ENCODE measurements around the gene DGLUCY.
"Not testable (repeated sequence)": the region's sequence is repeated elsewhere in the genome, so short reads cannot be mapped to it uniquely, and the experiment has no call there.

Gene DGLUCY

DNA sequence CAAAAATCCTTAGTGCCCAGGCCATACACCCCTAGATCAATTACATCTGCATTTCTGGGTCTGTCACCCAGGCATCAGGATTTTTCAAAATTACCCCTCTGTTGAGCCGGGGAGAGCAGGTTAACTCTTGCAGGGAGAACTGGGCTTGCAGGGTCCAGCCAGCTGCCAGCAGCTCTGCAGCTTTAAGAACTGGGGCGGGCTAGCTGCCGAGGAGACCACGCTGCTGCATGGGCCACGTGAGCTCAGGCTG lies at the start of gene DGLUCY:
DGLUCY (plus strand) TSS at position 245 of the 250 bp plus-strand sequence. CDS start 46,222 bp downstream, outside the sequence.
- H3K27me3 ChIP-seq (ENCODE audit: control insufficient read depth, insufficient read depth, low read length) = no peaks in the 10 kb centered on the region
- peak within 1 kb of the TSS; percentile 93 for H3K9ac ChIP-seq (ENCODE audit: low read length)
- H3K36me3 ChIP-seq (ENCODE audit: control insufficient read depth, insufficient read depth, low read length) = peaks cover 3% of the 10 kb centered on the region
- peak within 1 kb of the TSS; percentile 89 for H3K4me3 ChIP-seq (ENCODE audit: low read length)
- peaks cover 25% of the 10 kb centered on the region for H3K4me1 ChIP-seq (ENCODE audit: control insufficient read depth, insufficient read depth, low read length)
- peak within 1 kb of the TSS; percentile 98 for H3K27ac ChIP-seq (ENCODE audit: low read depth, low read length)

GRCh38 chr14:91065266-91065665 lies 48.6 kb upstream of the DGLUCY start:
- Histone ChIP-seq H3K36me3 (ENCODE audit: control insufficient read depth, insufficient read depth, low read length) (no peaks in the 10 kb centered on the region), H3K27ac (ENCODE audit: low read depth, low read length) (peak overlapping the region; percentile 27), H3K27me3 (ENCODE audit: control insufficient read depth, insufficient read depth, low read length) (no peaks in the 10 kb centered on the region), H3K9ac (ENCODE audit: low read length) (no peak overlapping the region), H3K4me1 (ENCODE audit: control insufficient read depth, insufficient read depth, low read length) (peaks cover 17% of the 10 kb centered on the region), H3K4me3 (ENCODE audit: low read length) (no peak overlapping the region)

- Histone ChIP-seq H3K27me3 (ENCODE audit: control insufficient read depth, insufficient read depth, low read length) (no peaks in the 10 kb centered on the region), H3K9ac (ENCODE audit: low read length) (no peak overlapping the region), H3K36me3 (ENCODE audit: control insufficient read depth, insufficient read depth, low read length) (no peaks in the 10 kb centered on the region), H3K4me3 (ENCODE audit: low read length) (no peak overlapping the region), H3K4me1 (ENCODE audit: control insufficient read depth, insufficient read depth, low read length) (peaks cover 9% of the 10 kb centered on the region), H3K27ac (ENCODE audit: low read depth, low read length) (no peak overlapping the region)
These were observed 46.7 kb upstream of the DGLUCY start for GRCh38 chr14:91067186-91067585.

- H3K4me1 ChIP-seq (ENCODE audit: control insufficient read depth, insufficient read depth, low read length) = peaks cover 4% of the 10 kb centered on the region
- H3K36me3 ChIP-seq (ENCODE audit: control insufficient read depth, insufficient read depth, low read length) = no peaks in the 10 kb centered on the region
- H3K27me3 ChIP-seq (ENCODE audit: control insufficient read depth, insufficient read depth, low read length) = no peaks in the 10 kb centered on the region
- no peak overlapping the region for H3K27ac ChIP-seq (ENCODE audit: low read depth, low read length)
- no peak overlapping the region for H3K4me3 ChIP-seq (ENCODE audit: low read length)
- no peak overlapping the region for H3K9ac ChIP-seq (ENCODE audit: low read length)
These were observed 45.2 kb upstream of the DGLUCY start for GRCh38 chr14:91068642-91069041.

- Histone ChIP-seq H3K9ac (ENCODE audit: low read length) (no peak overlapping the region), H3K36me3 (ENCODE audit: control insufficient read depth, insufficient read depth, low read length) (no peaks in the 10 kb centered on the region), H3K4me3 (ENCODE audit: low read length) (no peak overlapping the region), H3K4me1 (ENCODE audit: control insufficient read depth, insufficient read depth, low read length) (no peaks in the 10 kb centered on the region), H3K27me3 (ENCODE audit: control insufficient read depth, insufficient read depth, low read length) (no peaks in the 10 kb centered on the region), H3K27ac (ENCODE audit: low read depth, low read length) (no peak overlapping the region)
These were observed 43.3 kb upstream of the DGLUCY start for GRCh38 chr14:91070572-91070971.

DNA sequence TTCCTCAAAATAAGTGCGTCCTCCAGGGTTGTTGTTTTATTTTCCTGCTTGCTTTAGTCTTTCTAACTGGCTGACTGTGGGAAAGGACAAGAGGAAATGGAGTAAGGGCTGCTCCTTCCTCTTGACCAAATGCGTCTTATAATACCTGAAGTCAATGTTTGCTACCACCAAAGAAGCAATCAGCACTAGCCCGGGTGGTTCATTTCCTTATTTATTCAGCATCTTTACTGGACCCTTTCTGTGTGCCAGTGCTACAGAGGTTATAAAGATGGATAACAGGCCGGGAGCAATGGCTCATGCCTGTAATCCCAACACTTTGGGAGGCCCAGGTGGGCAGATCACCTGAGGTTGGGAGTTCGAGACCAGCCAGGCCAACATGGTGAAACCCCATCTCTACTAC lies 38.3 kb upstream of the DGLUCY start:
- Histone ChIP-seq H3K4me3 (ENCODE audit: low read length) (no peak overlapping the region), H3K27me3 (ENCODE audit: control insufficient read depth, insufficient read depth, low read length) (no peaks in the 10 kb centered on the region), H3K27ac (ENCODE audit: low read depth, low read length) (no peak overlapping the region), H3K9ac (ENCODE audit: low read length) (no peak overlapping the region), H3K36me3 (ENCODE audit: control insufficient read depth, insufficient read depth, low read length) (no peaks in the 10 kb centered on the region), H3K4me1 (ENCODE audit: control insufficient read depth, insufficient read depth, low read length) (no peaks in the 10 kb centered on the region)

GRCh38 chr14:91078095-91078737 lies 35.7 kb upstream of the DGLUCY start:
- Histone ChIP-seq H3K27me3 (ENCODE audit: control insufficient read depth, insufficient read depth, low read length) (no peaks in the 10 kb centered on the region), H3K27ac (ENCODE audit: low read depth, low read length) (no peak overlapping the region), H3K4me3 (ENCODE audit: low read length) (no peak overlapping the region), H3K36me3 (ENCODE audit: control insufficient read depth, insufficient read depth, low read length) (no peaks in the 10 kb centered on the region), H3K9ac (ENCODE audit: low read length) (no peak overlapping the region), H3K4me1 (ENCODE audit: control insufficient read depth, insufficient read depth, low read length) (no peaks in the 10 kb centered on the region)

- no peak overlapping the region for H3K9ac ChIP-seq (ENCODE audit: low read length)
- no peaks in the 10 kb centered on the region for H3K4me1 ChIP-seq (ENCODE audit: control insufficient read depth, insufficient read depth, low read length)
- no peak overlapping the region for H3K4me3 ChIP-seq (ENCODE audit: low read length)
- no peak overlapping the region for H3K27ac ChIP-seq (ENCODE audit: low read depth, low read length)
- H3K27me3 ChIP-seq (ENCODE audit: control insufficient read depth, insufficient read depth, low read length) = no peaks in the 10 kb centered on the region
- no peaks in the 10 kb centered on the region for H3K36me3 ChIP-seq (ENCODE audit: control insufficient read depth, insufficient read depth, low read length)
These were observed 33.8 kb upstream of the DGLUCY start for GRCh38 chr14:91080071-91080470.

DNA sequence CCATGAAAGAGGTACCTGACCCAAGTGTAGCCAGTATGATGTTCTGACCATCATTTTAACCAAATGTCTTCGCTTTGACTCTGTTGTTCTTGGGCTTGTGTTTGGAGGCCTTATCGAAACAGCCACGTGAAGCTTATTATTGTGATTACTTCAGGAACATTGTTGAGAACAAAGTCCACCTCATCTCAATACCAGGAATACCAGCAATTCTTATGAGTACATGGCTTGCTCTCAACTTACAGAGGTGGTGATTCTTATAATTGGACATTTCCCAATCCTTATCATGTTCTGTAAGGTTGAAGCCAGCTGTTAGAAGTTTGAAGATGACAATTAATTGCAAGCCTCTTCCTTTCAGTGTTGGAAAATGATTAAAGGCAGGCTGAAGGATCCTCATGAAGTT lies 31.6 kb upstream of the DGLUCY start:
- no peak overlapping the region for H3K27ac ChIP-seq (ENCODE audit: low read depth, low read length)

DNA sequence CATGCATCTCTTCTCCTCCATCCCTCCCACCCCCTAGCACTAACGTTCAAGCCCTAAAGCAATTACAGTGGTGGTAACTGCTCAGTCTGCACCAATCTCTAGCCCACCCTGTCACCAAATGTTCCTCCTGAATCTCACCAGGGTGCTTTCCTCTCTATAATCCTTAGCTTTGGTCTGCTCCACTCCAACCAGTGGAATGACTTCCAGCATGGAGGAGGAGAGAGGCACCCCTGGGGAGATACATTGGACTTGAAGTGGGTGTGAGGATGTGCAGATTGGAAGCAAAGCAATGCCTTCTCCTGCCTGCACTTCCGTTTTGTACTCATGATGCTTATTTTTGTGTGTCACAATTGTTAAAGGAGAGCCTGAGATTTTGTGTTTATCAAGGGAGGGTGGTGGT lies 29.4 kb upstream of the DGLUCY start:
- Histone ChIP-seq H3K4me3 (ENCODE audit: low read length) (no peak overlapping the region), H3K36me3 (ENCODE audit: control insufficient read depth, insufficient read depth, low read length) (no peaks in the 10 kb centered on the region), H3K27ac (ENCODE audit: low read depth, low read length) (no peak overlapping the region), H3K9ac (ENCODE audit: low read length) (no peak overlapping the region), H3K4me1 (ENCODE audit: control insufficient read depth, insufficient read depth, low read length) (no peaks in the 10 kb centered on the region), H3K27me3 (ENCODE audit: control insufficient read depth, insufficient read depth, low read length) (no peaks in the 10 kb centered on the region)

More for the DNA sequence above, 31.6 kb upstream of the DGLUCY start:
- H3K4me3 ChIP-seq (ENCODE audit: low read length) = no peak overlapping the region
- H3K9ac ChIP-seq (ENCODE audit: low read length) = no peak overlapping the region
- no peaks in the 10 kb centered on the region for H3K36me3 ChIP-seq (ENCODE audit: control insufficient read depth, insufficient read depth, low read length)
- H3K27me3 ChIP-seq (ENCODE audit: control insufficient read depth, insufficient read depth, low read length) = no peaks in the 10 kb centered on the region
- no peaks in the 10 kb centered on the region for H3K4me1 ChIP-seq (ENCODE audit: control insufficient read depth, insufficient read depth, low read length)

GRCh38 chr14:91087470-91087869 lies 26.4 kb upstream of the DGLUCY start:
- not testable (repeated sequence) for H3K36me3 ChIP-seq (ENCODE audit: control insufficient read depth, insufficient read depth, low read length); H3K4me1 ChIP-seq (ENCODE audit: control insufficient read depth, insufficient read depth, low read length); H3K4me3 ChIP-seq (ENCODE audit: low read length); H3K9ac ChIP-seq (ENCODE audit: low read length); H3K27ac ChIP-seq (ENCODE audit: low read depth, low read length); H3K27me3 ChIP-seq (ENCODE audit: control insufficient read depth, insufficient read depth, low read length)

GRCh38 chr14:91088585-91089235 lies 25.2 kb upstream of the DGLUCY start:
- H3K4me3 ChIP-seq (ENCODE audit: low read length) = no peak overlapping the region
- no peaks in the 10 kb centered on the region for H3K27me3 ChIP-seq (ENCODE audit: control insufficient read depth, insufficient read depth, low read length)
- no peaks in the 10 kb centered on the region for H3K36me3 ChIP-seq (ENCODE audit: control insufficient read depth, insufficient read depth, low read length)
- H3K27ac ChIP-seq (ENCODE audit: low read depth, low read length) = no peak overlapping the region
- no peaks in the 10 kb centered on the region for H3K4me1 ChIP-seq (ENCODE audit: control insufficient read depth, insufficient read depth, low read length)
- H3K9ac ChIP-seq (ENCODE audit: low read length) = no peak overlapping the region

GRCh38 chr14:91089958-91090535 lies 23.8 kb upstream of the DGLUCY start:
- H3K36me3 ChIP-seq (ENCODE audit: control insufficient read depth, insufficient read depth, low read length) = no peaks in the 10 kb centered on the region
- H3K4me3 ChIP-seq (ENCODE audit: low read length) = no peak overlapping the region
- no peaks in the 10 kb centered on the region for H3K4me1 ChIP-seq (ENCODE audit: control insufficient read depth, insufficient read depth, low read length)
- H3K27ac ChIP-seq (ENCODE audit: low read depth, low read length) = no peak overlapping the region
- no peak overlapping the region for H3K9ac ChIP-seq (ENCODE audit: low read length)
- H3K27me3 ChIP-seq (ENCODE audit: control insufficient read depth, insufficient read depth, low read length) = no peaks in the 10 kb centered on the region

All from rectal smooth muscle tissue (tissue), 1 donor.